SK-N-SH treated with all-trans-retinoic acid at 6 μM for 48 hours (cell line): ENCODE results near the gene RAB2B.

Experiments
- ARNTL ChIP-seq: fragments of 450-650 bp; formaldehyde crosslinking; IDR thresholded peaks from 2 replicates; pipeline ENCODE4 v1.5.0; 2020; ENCODE audit warnings: low read depth, mild to moderate bottlenecking, moderate library complexity, borderline replicate concordance
- CSDC2 ChIP-seq: fragments of 250-450 bp; sonication (Bioruptor Pico); IDR thresholded peaks from 2 replicates; pipeline ENCODE4 v1.5.0; 2020; ENCODE audit warnings: mild to moderate bottlenecking, moderate library complexity
- ESRRG ChIP-seq: fragments of 250-450 bp; sonication (Bioruptor Pico); IDR thresholded peaks from 2 replicates; pipeline ENCODE4 v1.6.1; 2021; ENCODE audit warnings: mild to moderate bottlenecking
- GLIS3 ChIP-seq: fragments of 250-450 bp; sonication (Bioruptor Pico); IDR thresholded peaks from 2 replicates; pipeline ENCODE4 v1.5.0; 2020; ENCODE audit warnings: mild to moderate bottlenecking, moderate library complexity
- PATZ1 ChIP-seq: fragments of 250-450 bp; sonication (Bioruptor Pico); IDR thresholded peaks from 2 replicates; pipeline ENCODE4 v1.8.0; 2020; ENCODE audit warnings: mild to moderate bottlenecking, moderate library complexity, borderline replicate concordance
- PPARA ChIP-seq: fragments of 250-450 bp; sonication (Bioruptor Pico); IDR thresholded peaks from 2 replicates; pipeline ENCODE4 v1.5.0; 2020; ENCODE audit warnings: mild to moderate bottlenecking, borderline replicate concordance

DNA sequence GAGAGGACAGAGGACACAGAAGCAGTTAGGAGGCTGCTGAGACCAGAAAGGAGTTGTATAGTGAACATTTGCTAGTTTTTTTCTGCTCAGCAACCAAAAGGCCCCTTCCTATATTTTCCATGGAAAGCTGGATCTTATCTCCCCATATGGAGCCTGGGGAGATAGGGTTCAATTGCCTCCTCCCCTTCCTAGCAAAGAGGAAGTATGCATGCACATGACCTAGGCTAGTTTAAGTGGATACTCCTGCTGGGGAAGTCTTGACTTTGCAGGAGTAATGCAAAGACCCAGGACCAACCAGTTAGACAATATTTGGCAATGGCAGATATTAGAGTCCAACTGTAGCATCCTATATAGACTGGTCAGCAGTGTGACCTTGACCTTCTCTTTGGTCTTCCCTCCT, 35.9 kb downstream of the RAB2B start:
- TF ChIP-seq PATZ1 (no peak), CSDC2 (CRISPR knock-in tag) (no peak), ARNTL (CRISPR knock-in tag) (no peak), PPARA (CRISPR knock-in tag) (no peak), GLIS3 (no peak), ESRRG (no peak)
